ENCODE data around the gene EFCC1.

DNA sequence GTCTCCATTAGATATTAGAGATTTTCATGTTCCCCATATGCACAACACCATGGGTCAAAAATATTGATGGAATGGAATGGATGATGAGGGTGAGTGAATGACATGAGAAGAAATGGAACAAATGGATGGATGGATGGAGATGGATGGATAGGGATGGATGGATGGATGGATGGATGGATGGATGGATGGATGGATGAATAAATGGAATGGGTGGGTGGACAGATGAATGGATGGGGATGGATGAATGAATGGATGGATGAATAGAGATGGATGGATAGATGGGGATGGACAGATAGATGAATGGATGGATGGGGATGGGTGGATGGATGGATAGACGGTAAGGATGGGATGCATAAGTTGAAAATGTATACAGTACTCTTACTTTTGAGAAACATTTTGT, 25.8 kb upstream of the EFCC1 start:
- TF ChIP-seq CTCF (IDR thresholded peaks at IDR 0.05; ENCODE audit: low read length): no peak
- TF ChIP-seq EZH2 (optimal IDR thresholded peaks at IDR 0.05; ENCODE audit: low read depth, low read length): no peak
- TF ChIP-seq EZH2phosphoT487 (IDR thresholded peaks at IDR 0.05; ENCODE audit: low read length): no peak
